GM23248 (cell line): ENCODE measurements around the gene VDAC1.

Experiments used
- EZH2 ChIP-seq: fragments of 200-600 bp; sonication (generic); IDR thresholded peaks from 2 replicates; pipeline ENCODE4 v1.6.1; 2018; ENCODE audit warnings: antibody characterized with exemption, mild to moderate bottlenecking; ENCODE audit not compliant: insufficient read depth, poor library complexity, severe bottlenecking
- EZH2phosphoT487 ChIP-seq: fragments of 200-600 bp; sonication (generic); IDR thresholded peaks from 2 replicates; pipeline ENCODE4 v1.6.1; 2018; ENCODE audit warnings: antibody characterized with exemption, moderate library complexity, mild to moderate bottlenecking, low read depth; ENCODE audit not compliant: insufficient read depth

DNA sequence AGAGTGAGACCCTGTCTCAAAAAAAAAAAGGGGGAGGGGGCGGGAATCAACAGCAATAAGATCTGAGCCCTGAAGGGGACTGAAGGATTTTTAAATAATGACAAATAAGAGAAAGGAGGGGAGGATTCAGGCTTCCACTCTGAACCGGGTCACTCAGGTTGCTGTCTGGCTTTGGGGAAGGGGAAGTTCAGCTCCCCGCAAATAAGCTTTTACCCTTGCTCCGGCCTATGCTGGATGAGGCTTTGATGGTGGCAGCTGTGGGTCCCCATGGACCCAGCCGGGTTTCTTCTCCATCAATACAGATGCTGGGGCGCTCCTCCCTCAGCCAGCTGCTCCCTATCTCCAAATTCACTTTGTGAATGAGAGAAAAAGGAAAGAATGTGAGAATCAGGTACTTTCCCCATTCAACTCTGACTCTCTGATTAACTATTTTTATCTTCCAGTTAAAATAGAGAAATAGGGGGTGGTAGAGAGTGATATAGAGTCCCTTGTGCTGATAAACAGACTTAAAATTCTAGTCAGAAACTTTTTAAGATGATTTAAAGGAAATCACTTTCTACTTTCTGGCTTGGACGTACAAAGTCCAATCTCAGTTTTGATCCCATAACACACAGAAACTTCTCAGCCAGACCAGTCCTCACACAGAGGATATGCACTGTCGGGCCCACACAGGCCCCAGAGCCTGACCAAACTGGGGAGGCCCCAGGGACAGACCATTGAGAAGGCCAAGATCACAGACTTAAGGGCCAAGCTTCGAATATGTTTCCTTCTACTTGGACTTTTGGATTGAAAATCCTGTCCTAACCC lies 76.0 kb downstream of the VDAC1 start:
- no peak for TF ChIP-seq EZH2phosphoT487
- TF ChIP-seq EZH2: no peak
